HEK293 (cell line): ENCODE results near the gene ZBTB44.

Source experiments
- CTCF ChIA-PET: fragments of 350-600 bp; formaldehyde crosslinking; extraction: SDS; loops from one replicate; lab custom pipeline; 2021; ENCODE audit warnings: antibody characterized with exemption; lab: Yijun Ruan, JAX
- POLR2A ChIA-PET: fragments of 300-600 bp; formaldehyde crosslinking; extraction: SDS; loops from one replicate; lab custom pipeline; 2020; ENCODE audit warnings: antibody characterized with exemption, inconsistent platforms; lab: Yijun Ruan, JAX
- H3K27ac ChIP-seq: fragments of 200-500 bp; sonication (Bioruptor generic); 2 replicates; pipeline ENCODE4 v1.5.1; 2014; ENCODE audit warnings: low read depth, low read length, control low read depth, inconsistent platforms; ENCODE audit errors: extremely low read depth
- H3K36me3 ChIP-seq, 2 experiments: fragments of 200-500 bp in 1 of 2; sonication (Bioruptor generic) in 1 of 2; 1 replicate in 1 of 2; 2 replicates in 1 of 2; pipeline ENCODE4 v1.5.1; 2014 to 2017; ENCODE audit warnings: inconsistent platforms in 2 of 2, low read length in 2 of 2; ENCODE audit not compliant: control insufficient read depth in 2 of 2, insufficient read depth in 1 of 2
- H3K4me1 ChIP-seq: fragments of 200-500 bp; sonication (Bioruptor generic); 2 replicates; pipeline ENCODE4 v1.5.1; 2014; ENCODE audit warnings: mild to moderate bottlenecking, low read length, inconsistent platforms; ENCODE audit not compliant: control insufficient read depth, insufficient read depth
- H3K4me3 ChIP-seq: 2 replicates; pipeline ENCODE4 v1.5.1; 2011; ENCODE audit warnings: low read depth, mild to moderate bottlenecking, control low read depth, low read length, moderate library complexity
- H3K9me3 ChIP-seq: fragments of 200-500 bp; sonication (Bioruptor generic); 2 replicates; pipeline ENCODE4 v1.5.1; 2014; ENCODE audit warnings: low read depth, low read length, inconsistent platforms; ENCODE audit not compliant: control insufficient read depth, insufficient read depth
- HOXD13 ChIP-seq: sonication (generic); formaldehyde crosslinking; IDR thresholded peaks from 2 replicates; pipeline ENCODE4 v1.8.0; 2022; ENCODE audit warnings: missing genetic modification reagents, borderline replicate concordance
- KLF1 ChIP-seq: fragments of 450-650 bp; formaldehyde crosslinking; IDR thresholded peaks from 2 replicates; pipeline ENCODE4 v1.5.1; 2016; ENCODE audit warnings: missing biosample characterization, missing genetic modification characterization
- KLF10 ChIP-seq: fragments of 450-650 bp; IDR thresholded peaks from 2 replicates; pipeline ENCODE4 v1.5.1; 2018; ENCODE audit warnings: missing biosample characterization, mild to moderate bottlenecking, missing genetic modification characterization
- SALL2 ChIP-seq: fragments of 450-650 bp; formaldehyde crosslinking; IDR thresholded peaks from 2 replicates; pipeline ENCODE4 v1.5.0; 2017; ENCODE audit warnings: missing biosample characterization, mild to moderate bottlenecking, missing genetic modification characterization, borderline replicate concordance
- SP7 ChIP-seq: fragments of 450-650 bp; formaldehyde crosslinking; IDR thresholded peaks from 2 replicates; pipeline ENCODE4 v1.5.1; 2016; ENCODE audit warnings: missing biosample characterization, missing genetic modification characterization
- TCF7L2 ChIP-seq: IDR thresholded peaks from 2 replicates; pipeline ENCODE4 v1.6.1; 2011; ENCODE audit warnings: low read depth, mild to moderate bottlenecking, inconsistent platforms, low read length, moderate library complexity, borderline replicate concordance
- TRIM28 ChIP-seq: IDR thresholded peaks from 2 replicates; pipeline ENCODE4 v1.6.1; 2011; ENCODE audit warnings: low read length, control low read depth, borderline replicate concordance
- ZNF114 ChIP-seq: fragments of 450-650 bp; formaldehyde crosslinking; IDR thresholded peaks from 2 replicates; pipeline ENCODE4 v1.5.0; 2017; ENCODE audit warnings: missing biosample characterization, missing genetic modification characterization
- ZNF175 ChIP-seq: fragments of 450-650 bp; formaldehyde crosslinking; IDR thresholded peaks from 2 replicates; pipeline ENCODE4 v1.5.1; 2016; ENCODE audit warnings: missing biosample characterization, missing genetic modification characterization
- ZNF549 ChIP-seq: fragments of 450-650 bp; IDR thresholded peaks from 2 replicates; pipeline ENCODE4 v1.5.1; 2018; ENCODE audit warnings: missing biosample characterization, missing genetic modification characterization, mild to moderate bottlenecking, inconsistent platforms, moderate library complexity
- ZNF560 ChIP-seq: fragments of 450-650 bp; formaldehyde crosslinking; IDR thresholded peaks from 2 replicates; pipeline ENCODE4 v1.5.1; 2017; ENCODE audit warnings: missing biosample characterization, missing genetic modification characterization, borderline replicate concordance
- ZNF600 ChIP-seq: fragments of 450-650 bp; formaldehyde crosslinking; IDR thresholded peaks from 2 replicates; pipeline ENCODE4 v1.5.1; 2016; ENCODE audit warnings: missing biosample characterization, missing genetic modification characterization
- ZNF610 ChIP-seq: fragments of 450-650 bp; formaldehyde crosslinking; IDR thresholded peaks from 2 replicates; pipeline ENCODE4 v1.5.1; 2016; ENCODE audit warnings: missing biosample characterization, missing genetic modification characterization, borderline replicate concordance
- TF ChIP-seq, protein P1 (sequence below): fragments of 450-650 bp; formaldehyde crosslinking; IDR thresholded peaks from 2 replicates; pipeline ENCODE4 v1.5.1; 2016; ENCODE audit warnings: missing biosample characterization, missing genetic modification characterization
- TF ChIP-seq, protein P2 (sequence below): fragments of 450-650 bp; formaldehyde crosslinking; IDR thresholded peaks from 2 replicates; pipeline ENCODE4 v1.5.1; 2016; ENCODE audit warnings: missing biosample characterization, missing genetic modification characterization
- TF ChIP-seq, protein P3 (sequence below): fragments of 450-650 bp; formaldehyde crosslinking; IDR thresholded peaks from 2 replicates; pipeline ENCODE4 v1.5.1; 2017; ENCODE audit warnings: missing biosample characterization, mild to moderate bottlenecking, missing genetic modification characterization, moderate library complexity
- TF ChIP-seq, protein P4 (sequence below): fragments of 450-650 bp; formaldehyde crosslinking; IDR thresholded peaks from 2 replicates; pipeline ENCODE4 v1.5.1; 2016; ENCODE audit warnings: missing biosample characterization, missing genetic modification characterization, borderline replicate concordance

The ZBTB44 gene

DNA sequence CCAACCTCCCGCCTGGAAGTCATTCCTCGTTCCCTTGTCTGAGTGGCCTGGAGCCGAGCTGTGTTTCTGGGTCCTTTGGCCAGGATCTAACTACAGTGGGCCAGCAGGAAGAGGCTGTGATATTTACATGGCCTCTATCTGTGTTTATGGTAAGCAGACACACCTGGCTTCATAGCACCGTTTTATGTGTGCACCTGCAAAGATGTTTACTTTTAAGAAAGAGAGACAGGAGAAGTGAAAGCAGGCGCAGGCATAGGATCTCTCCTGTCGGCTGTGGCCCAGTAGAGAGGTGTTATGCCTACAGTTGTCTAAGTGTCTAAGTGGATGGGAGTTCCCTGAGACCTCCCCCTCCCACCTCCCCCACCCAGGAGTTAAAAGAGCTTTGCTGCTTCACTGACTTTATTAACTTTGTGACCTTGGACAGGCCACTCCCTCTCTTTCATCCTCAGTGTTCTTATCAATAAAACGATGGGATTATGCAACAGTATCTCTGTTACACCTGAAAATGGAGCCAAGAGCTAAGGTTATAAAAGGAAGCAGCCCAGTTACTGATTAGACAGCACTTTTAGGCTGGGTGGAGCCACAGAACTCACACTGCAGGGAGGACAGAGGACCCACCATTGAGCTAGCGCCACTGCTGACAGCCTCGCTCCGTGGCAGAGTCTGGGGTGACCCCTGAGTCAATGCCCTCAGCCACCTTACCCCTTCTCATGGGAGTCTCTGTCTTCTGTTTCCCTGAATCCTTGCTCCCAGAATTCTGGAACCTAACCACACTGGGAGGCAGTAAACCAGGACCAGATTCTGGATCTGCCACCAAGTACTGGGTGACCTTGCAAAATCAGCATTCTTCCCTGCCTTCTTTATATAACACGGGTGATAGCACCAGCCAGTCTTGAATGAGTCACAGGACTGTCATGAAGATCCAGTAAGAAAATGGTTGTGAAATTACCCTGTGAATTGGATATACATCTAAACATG lies 133.1 kb downstream of the ZBTB44 start:
- TF ChIP-seq ZNF549 (tag by site-specific recombination) (peak; percentile 81), KLF10 (tag by site-specific recombination) (no peak), ZNF600 (tag by site-specific recombination) (no peak), TRIM28 (0 out of 2 replicates have a peak, but pooled peaks have one; percentile 54), TCF7L2 (peak; percentile 87), ZNF560 (tag by site-specific recombination) (no peak), ZNF610 (tag by site-specific recombination) (no peak), KLF1 (tag by site-specific recombination) (peak; percentile 80; the same call in 1 of the 2 replicates), ZNF114 (no peak), ZNF175 (tag by site-specific recombination) (no peak), HOXD13 (CRISPR knock-in tag) (no peak), SP7 (0 out of 2 replicates have a peak, but pooled peaks have one; percentile 10), SALL2 (tag by site-specific recombination) (no peak)
- TF ChIP-seq, protein P1, sequence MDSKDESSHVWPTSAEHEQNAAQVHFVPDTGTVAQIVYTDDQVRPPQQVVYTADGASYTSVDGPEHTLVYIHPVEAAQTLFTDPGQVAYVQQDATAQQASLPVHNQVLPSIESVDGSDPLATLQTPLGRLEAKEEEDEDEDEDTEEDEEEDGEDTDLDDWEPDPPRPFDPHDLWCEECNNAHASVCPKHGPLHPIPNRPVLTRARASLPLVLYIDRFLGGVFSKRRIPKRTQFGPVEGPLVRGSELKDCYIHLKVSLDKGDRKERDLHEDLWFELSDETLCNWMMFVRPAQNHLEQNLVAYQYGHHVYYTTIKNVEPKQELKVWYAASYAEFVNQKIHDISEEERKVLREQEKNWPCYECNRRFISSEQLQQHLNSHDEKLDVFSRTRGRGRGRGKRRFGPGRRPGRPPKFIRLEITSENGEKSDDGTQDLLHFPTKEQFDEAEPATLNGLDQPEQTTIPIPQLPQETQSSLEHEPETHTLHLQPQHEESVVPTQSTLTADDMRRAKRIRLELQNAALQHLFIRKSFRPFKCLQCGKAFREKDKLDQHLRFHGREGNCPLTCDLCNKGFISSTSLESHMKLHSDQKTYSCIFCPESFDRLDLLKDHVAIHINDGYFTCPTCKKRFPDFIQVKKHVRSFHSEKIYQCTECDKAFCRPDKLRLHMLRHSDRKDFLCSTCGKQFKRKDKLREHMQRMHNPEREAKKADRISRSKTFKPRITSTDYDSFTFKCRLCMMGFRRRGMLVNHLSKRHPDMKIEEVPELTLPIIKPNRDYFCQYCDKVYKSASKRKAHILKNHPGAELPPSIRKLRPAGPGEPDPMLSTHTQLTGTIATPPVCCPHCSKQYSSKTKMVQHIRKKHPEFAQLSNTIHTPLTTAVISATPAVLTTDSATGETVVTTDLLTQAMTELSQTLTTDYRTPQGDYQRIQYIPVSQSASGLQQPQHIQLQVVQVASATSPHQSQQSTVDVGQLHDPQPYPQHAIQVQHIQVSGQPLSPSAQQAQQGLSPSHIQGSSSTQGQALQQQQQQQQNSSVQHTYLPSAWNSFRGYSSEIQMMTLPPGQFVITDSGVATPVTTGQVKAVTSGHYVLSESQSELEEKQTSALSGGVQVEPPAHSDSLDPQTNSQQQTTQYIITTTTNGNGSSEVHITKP = 0 out of 2 replicates have a peak, but pooled peaks have one; percentile 53
- TF ChIP-seq, protein P2, sequence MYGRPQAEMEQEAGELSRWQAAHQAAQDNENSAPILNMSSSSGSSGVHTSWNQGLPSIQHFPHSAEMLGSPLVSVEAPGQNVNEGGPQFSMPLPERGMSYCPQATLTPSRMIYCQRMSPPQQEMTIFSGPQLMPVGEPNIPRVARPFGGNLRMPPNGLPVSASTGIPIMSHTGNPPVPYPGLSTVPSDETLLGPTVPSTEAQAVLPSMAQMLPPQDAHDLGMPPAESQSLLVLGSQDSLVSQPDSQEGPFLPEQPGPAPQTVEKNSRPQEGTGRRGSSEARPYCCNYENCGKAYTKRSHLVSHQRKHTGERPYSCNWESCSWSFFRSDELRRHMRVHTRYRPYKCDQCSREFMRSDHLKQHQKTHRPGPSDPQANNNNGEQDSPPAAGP (tag by site-specific recombination) = peak; percentile 61; the same call in 1 of the 2 replicates
- TF ChIP-seq, protein P3, sequence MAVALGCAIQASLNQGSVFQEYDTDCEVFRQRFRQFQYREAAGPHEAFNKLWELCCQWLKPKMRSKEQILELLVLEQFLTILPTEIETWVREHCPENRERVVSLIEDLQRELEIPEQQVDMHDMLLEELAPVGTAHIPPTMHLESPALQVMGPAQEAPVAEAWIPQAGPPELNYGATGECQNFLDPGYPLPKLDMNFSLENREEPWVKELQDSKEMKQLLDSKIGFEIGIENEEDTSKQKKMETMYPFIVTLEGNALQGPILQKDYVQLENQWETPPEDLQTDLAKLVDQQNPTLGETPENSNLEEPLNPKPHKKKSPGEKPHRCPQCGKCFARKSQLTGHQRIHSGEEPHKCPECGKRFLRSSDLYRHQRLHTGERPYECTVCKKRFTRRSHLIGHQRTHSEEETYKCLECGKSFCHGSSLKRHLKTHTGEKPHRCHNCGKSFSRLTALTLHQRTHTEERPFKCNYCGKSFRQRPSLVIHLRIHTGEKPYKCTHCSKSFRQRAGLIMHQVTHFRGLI (tag by site-specific recombination) = no peak
- TF ChIP-seq, protein P4, sequence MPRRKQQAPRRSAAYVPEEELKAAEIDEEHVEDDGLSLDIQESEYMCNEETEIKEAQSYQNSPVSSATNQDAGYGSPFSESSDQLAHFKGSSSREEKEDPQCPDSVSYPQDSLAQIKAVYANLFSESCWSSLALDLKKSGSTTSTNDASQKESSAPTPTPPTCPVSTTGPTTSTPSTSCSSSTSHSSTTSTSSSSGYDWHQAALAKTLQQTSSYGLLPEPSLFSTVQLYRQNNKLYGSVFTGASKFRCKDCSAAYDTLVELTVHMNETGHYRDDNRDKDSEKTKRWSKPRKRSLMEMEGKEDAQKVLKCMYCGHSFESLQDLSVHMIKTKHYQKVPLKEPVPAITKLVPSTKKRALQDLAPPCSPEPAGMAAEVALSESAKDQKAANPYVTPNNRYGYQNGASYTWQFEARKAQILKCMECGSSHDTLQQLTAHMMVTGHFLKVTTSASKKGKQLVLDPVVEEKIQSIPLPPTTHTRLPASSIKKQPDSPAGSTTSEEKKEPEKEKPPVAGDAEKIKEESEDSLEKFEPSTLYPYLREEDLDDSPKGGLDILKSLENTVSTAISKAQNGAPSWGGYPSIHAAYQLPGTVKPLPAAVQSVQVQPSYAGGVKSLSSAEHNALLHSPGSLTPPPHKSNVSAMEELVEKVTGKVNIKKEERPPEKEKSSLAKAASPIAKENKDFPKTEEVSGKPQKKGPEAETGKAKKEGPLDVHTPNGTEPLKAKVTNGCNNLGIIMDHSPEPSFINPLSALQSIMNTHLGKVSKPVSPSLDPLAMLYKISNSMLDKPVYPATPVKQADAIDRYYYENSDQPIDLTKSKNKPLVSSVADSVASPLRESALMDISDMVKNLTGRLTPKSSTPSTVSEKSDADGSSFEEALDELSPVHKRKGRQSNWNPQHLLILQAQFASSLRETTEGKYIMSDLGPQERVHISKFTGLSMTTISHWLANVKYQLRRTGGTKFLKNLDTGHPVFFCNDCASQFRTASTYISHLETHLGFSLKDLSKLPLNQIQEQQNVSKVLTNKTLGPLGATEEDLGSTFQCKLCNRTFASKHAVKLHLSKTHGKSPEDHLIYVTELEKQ = no peak
- no peak overlapping the region for H3K4me3 ChIP-seq
- ChIA-PET CTCF (no interaction called here), POLR2A (interaction anchor here (0.6 kb wide), 1 partner anchor 123 kb away, joined by 4 read pairs; no protein-coding TSS in a partner anchor)
- peak overlapping the region; percentile 28; the same call in 1 of the 2 replicates for H3K27ac ChIP-seq
- no peaks in the 10 kb centered on the region for H3K36me3 ChIP-seq
- H3K4me1 ChIP-seq = no peaks in the 10 kb centered on the region
- H3K9me3 ChIP-seq = no peaks in the 10 kb centered on the region
